NCI-H1694 treated with DMSO at 0.1 percent for 48 hours (cell line): ENCODE measurements around the gene TMEM248.
A peak's percentile ranks its signal among the peaks of the same experiment; 100 is the strongest.
"Not testable (repeated sequence)": the region's sequence is repeated elsewhere in the genome, so short reads cannot be mapped to it uniquely, and the experiment has no call there.

Source experiments
- DNase-seq: peaks from one replicate; lab custom pipeline; 2025; lab: John Stamatoyannopoulos, UW

The TMEM248 gene, protein sequence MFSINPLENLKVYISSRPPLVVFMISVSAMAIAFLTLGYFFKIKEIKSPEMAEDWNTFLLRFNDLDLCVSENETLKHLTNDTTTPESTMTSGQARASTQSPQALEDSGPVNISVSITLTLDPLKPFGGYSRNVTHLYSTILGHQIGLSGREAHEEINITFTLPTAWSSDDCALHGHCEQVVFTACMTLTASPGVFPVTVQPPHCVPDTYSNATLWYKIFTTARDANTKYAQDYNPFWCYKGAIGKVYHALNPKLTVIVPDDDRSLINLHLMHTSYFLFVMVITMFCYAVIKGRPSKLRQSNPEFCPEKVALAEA

DNA sequence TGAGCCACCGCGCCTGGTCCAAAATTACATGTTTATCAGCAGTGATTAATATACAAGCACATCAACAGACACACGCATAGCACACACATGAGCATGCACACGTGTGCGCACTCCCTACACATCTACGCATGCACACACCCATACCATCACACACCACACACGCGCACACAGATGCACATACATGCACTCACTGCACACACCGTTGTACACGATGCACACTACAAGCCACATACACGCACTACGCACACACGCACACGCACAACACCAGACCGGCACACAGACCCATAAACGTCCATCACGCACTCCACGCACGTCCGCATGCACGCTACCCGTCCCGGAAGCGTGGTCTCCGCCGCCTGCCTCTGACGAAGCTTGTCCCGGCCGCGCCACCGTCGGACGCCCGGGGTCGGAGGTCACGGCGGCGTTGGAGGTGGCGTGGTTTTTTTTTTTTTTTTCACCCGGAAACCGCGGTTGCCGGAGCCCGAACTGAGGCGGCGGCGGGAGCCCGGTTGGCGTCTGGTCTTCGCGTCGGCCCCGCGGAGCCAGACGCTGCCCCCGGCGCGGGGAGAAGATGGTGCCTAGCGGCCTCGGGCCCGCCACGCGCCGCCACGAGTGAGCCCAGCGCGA is at the start of gene TMEM248:
Gene TMEM248 (plus strand): TSS at position 457 of the 627 bp plus-strand sequence. CDS start 20,641 bp downstream, outside the sequence.
- DNase-seq = peak; percentile 74

DNA sequence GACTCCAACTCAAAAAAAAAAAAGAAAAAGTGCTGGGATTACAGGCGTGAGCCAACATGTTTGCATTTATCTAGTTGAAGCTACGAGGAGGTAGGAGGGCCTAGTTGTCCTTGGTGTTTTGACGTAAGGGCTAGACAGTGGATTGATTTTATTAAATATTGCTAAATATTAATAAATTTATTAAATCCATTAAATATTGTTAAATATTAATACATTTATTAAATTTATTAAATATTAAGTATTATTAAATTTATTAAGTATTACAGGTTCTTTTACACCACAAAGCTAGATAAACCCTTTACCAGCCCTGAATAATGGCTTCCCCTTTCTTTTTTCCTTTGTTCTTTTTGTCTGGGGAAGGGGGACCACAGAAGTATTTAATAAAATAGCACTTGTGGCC is 47.5 kb upstream of the TMEM248 start:
- DNase-seq = no peak

DNA sequence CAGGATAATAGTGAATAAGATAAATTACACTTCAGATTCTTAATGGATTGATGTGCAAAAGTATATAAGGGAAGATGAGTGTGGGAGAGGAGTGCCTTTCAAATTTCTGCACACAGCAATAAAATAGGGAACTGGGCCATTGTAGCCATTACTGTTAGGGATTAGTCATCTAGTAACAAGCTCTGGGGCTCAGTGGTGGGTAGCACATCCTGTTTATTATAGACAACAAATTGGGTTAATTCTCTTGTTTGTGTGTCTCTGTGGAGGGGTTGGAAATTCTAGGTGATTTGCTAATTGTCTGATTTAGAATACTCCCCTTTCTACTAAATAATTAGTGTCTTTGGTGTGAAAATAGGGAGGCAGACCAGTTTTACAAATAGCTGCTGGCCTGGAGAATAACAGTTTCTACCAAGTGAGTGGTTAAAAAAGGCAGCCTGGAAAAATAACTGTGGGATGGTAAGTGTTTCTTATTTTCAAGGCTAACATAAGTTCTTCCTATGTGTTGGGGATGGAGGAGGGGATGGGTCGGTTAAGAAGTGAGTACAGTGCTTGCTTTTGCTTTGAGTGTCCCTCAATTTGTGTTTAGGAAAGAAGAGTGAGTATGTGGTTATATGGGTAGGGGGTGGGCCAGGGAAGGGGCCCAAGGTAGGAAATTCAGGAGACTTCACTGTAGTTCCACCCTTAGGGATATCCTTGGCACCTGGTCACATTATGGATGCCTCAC is 43.3 kb upstream of the TMEM248 start:
- no peak for DNase-seq

DNA sequence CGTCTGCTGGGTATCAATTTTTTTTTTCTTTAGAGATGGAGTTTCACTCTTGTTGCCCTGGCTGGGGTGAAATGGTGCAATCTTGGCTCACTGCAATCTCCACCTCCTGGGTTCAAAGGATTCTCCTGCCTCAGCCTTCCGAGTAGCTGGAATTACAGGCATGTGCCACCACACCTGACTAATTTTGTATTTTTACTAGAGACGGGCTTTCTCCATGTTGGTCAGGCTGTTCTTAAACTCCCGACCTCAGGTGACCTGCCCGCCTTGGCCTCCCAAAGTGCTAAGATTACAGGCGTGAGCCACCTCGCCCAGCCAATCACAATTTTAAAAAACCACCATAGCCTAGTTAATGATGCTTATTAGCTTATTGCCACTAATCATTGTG is 42.7 kb upstream of the TMEM248 start:
- DNase-seq = not testable (repeated sequence)

DNA sequence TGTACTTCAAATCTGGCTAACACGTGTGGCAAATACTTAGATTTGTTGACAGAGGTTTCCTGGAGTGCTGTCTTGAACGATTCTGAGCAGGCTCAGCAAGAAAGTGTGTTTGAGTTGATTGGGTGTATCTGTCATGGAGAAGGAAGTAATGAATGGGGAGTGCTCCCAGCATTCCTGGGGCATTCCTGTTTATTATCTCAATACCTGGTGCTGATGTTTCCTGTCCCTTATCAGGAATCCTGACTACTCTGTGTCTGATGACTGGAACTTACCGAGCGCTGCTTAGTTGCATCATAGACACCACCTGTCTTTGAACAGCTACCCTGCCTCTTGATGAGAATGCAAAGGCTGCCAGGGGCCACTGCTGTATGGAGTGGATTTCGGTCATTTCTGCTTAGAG is 41.0 kb upstream of the TMEM248 start:
- no peak for DNase-seq

DNA sequence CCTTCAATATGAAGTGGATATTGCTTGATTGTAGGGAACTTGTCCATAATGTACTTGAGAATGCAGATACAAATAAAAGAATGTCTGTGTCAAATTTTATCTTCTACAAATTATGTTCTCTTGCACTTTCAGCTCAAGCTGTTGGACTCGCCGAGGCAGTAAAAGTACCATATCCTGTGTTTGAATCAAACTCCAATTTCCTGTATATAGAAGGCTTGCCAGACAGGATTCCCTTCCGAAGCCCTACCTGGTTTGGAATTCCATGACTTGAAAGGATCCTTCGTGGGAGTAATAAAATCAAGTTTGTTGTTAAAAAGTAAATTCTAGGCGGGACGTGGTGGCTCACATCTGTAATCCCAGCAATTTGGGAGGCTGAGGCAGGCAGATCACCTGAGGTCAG is 40.4 kb upstream of the TMEM248 start:
- DNase-seq = not testable (repeated sequence)

DNA sequence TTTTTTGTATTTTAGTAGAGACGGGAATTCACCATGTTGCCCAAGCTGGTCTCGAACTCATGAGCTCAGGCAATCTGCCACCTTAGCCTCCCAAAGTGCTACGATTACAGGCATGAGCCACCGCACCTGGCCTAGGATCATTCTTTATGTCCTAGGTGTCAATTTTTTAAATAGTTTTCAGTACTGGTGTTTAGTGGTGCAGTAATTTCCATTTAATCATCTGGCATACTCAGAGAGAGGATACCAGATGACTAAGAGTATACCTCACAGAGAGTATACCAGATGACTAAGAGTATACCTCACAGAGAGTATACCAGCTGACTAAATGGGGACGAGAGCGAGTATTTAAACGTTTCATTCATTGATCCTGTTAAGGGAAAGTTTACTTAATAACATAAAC is 37.3 kb upstream of the TMEM248 start:
- no peak for DNase-seq

DNA sequence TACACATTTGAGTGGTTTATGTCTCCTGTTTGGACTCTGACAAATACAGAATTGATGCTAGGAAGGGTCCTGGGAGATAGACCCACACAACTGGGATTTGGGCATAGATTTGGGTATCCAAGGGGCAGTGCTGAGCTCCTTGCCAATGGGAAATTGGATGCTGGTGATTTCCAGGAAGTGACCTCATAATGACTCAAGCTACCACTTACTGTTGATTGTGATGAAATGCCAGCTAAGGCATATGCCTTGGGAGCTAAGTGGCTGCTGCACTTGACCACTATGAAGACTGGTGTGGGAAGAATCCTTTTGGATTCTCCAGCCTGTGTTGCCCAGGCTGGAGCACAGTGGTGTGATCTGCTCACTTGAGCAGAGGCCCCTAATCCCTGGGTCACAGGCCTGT is 36.5 kb upstream of the TMEM248 start:
- DNase-seq = not testable (repeated sequence)

DNA sequence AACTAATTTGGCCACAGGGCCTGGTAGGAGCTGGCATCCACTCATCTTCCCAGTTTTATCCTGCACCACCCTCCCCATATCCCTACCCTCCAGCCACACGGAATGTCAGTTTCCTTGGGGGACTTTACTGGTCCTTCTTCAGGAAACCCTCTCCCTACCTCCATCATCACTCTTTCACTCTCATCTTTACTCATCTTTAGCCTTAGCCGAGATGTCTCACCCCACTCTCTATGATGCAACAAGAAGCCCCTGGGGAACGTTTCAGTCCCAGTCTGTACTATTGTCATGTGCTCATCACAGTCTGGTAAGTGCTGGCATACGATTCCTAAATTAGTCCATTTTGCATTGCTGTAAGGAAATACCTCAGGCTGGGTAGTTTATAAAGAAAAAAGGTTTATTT is 34.9 kb upstream of the TMEM248 start:
- DNase-seq = no peak

DNA sequence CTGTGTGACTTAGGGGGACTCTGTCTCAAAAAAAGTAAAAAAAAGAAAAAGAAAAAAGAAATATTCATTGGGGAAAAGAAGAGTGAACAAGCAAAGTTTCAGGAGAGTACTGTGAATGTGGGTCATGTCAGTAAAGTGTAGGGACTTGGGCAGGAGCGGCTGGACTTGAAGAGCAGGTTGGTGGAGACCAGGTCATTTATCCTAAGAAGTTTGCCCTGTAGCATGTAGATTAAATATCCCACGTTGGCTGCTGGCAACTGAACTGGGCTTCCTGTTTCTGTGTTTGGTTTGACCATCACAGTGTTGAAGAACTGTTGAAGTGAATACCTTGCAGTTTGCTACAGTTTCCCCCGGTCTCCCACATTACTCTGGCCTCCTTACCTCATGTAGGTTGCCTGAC is 32.8 kb upstream of the TMEM248 start:
- not testable (repeated sequence) for DNase-seq

DNA sequence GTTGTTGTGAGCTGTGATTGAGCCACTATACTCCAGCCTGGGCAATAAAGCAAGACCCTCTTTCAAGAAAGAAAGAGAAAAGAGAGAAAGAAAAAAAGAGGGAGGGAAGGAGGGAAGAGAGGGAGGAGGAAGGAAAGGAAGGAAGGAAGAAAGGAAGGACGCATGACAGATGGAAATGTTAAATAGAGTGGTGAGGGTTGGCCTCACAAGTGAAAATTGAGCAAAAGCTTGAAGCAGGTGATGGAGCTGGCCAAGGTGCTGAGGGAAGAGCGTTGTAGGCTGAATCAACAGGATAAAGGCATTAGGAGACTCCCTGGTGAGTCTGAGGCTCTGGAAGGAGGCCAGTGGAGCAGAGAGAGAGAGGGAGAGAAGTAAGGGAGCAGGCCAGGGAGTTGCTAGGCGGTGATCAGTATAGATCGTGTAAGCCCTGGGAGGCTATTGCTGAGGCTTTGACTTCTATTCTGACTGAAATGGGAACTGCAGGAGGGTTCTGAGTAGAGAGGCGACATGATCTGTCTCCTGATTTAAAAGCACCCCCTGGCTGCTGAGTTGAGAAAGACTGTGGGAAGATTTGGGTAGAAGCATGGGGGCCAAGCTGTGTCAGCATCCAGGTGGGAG is 26.5 kb upstream of the TMEM248 start:
- DNase-seq = no peak

DNA sequence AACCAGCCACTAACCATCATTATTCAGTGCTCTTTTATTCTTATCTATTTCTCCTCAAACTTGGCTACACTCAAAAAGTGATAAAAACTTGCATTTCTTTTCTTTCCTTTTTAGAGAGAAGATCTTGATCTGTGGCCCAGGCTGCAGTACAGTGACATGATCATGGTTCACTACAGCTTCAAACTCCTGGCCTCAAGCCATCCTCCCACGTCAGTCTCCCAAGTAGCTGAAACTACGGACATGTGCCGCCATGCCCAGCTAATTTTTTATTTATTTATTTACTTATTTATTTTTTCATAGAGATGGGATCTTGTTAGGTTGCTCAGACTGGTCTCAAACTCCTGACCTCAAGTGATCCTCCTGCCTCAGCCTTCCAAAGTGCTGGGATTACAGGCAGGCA is 24.6 kb upstream of the TMEM248 start:
- DNase-seq = no peak

DNA sequence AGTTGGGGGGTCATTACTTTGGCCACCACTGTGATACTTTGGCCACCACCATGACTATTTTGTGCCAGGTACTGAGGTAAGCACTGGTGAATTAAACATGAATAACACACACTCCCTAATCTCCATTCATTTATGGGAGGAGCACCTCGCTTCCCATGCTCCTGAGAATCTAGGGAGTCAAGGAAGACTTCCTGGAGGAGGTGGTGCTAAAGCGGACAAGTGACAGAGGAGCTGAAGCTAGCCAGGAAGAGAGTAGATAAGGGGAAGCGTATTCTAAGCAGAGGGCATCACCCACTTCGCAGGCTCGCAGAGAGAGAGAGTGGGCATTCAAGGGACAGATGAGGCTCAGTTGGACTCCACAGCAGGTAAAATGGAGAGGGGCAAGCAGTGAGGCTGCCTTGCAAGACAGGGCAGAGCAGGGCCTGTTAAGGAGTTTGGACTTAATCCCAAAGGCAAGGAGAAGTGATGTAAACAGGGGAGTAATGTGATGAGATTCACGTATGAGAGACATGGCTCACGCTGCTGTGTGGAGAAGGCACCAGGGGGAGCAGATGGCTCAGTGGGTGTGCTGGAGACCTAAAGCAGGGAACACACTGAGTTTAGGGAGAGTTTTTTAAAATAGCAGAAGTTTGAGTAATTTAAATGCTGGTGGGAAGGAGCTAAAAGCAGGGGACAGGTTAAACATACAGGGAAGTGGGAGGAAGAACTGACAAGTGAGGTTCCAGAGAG is 21.3 kb upstream of the TMEM248 start:
- no peak for DNase-seq

DNA sequence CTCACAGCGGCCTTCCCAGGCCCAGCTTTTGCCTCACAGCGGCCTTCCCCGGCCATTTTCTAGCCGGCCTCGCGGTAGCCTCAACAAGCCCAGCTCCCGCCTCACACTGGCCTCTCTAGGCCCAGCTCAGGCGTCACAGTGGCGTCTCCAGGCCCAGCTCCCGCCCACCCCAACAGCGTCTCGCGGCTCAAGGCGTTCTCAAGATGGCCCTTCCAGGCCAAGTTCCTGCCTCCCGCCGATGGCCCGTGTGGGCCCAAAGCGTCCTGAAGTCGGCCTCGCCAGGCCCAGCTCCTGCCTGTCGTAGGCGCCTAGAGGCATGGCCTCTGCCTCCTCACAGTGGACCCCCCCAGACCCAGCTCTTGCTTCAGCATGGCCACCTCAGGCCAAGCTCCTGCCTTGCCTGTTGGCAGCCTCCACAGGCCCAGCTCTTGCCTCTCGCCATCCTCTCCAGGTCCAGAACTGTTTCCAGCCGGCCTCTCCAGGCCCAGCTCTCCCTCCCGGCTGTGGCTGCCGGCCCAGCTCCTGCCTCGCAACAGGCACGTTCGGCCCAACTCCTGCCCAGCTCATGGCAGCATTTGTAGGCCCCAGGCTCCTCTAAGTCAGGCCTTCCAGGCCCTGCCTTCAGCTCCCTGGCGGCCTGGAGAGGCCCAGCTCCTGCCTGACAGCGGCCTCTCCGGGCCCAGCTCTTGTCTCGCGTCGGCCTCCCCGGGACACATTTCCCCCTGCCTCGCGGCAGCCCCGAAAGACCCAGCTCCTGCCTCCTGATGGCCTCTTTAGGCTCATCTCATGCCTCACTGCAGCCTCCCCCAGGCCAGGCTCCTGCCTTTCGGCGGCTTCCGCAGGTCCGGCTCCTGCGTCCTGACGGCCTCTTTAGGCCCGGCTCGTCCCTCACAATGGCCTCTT is 18.8 kb upstream of the TMEM248 start:
- DNase-seq = no peak

DNA sequence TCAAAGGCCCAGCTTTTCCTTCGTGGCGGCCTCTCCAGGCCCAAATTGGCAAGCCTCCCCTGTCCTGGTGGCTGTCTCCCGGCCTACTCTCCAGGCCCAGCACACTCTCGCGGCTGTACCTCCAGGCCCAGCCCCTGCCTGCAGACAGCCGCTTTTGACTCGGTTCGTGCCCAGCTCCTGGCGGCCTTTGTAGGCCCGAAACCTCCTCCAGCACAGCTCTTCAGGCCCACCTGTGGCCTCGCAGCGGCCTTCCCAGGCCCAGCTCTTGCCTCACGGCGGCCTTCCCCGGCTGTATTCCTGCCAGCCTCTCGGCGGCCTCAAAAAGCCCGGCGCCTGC is 18.2 kb upstream of the TMEM248 start:
- DNase-seq = no peak

DNA sequence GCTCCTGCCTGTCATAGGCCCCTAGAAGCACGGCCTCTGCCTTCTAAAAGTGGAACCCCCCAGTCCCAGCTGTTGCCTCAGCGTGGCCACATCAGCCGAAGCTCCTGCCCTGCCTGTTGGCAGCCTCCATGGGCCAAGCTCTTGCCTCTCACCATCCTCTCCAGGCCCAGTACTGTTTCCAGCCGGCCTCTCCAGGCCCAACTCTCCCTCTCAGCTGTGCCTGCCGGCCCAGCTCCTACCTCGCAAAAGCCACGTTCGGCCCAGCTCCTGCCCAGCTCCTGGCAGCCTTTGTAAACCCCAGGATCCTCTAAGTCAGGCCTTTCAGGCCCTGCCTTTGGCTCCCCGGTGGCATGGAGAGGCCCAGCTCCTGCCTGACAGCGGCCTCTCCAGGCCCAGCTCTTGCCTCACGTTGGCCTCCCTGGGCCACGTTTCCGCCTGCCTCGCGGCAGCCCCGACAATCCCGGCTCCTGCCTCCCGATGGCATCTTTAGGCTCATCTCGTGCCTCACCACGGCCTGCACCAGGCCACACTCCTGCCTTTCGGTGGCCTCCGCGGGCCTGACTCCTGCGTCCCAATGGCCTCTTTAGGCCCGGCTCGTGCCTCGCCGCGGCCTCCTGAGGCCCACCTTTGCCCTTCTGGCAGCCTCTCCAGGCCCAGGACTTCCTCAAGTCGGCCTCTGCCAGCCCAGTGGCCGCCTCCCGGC is 17.5 kb upstream of the TMEM248 start:
- no peak for DNase-seq

DNA sequence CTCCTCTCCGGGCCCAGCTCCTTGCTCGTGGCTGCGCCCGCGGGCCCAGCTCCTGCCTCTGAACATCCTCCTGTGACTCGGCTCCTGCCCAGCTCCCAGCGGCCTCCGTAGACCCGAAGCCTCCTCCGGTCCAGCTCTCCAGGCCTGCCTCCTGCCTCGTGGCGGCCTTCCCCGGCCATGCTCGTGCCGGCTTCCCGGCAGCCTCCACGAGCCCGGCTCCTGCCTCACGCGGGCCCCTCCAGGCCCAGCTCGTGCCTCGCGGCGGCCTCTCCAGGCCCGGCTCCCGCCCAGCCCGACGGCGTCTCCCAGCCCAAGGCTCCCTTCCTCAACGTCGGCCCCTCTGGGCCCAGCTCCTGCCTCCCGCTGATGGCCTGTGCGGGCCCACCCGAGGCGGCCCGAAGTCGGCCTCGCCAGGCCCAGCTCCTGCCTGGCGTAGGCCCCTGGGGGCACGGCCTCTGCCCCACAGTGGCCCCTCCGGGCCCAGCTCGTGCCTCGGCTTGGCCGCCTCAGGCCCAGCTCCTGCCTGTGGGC is 16.9 kb upstream of the TMEM248 start:
- DNase-seq = no peak

DNA sequence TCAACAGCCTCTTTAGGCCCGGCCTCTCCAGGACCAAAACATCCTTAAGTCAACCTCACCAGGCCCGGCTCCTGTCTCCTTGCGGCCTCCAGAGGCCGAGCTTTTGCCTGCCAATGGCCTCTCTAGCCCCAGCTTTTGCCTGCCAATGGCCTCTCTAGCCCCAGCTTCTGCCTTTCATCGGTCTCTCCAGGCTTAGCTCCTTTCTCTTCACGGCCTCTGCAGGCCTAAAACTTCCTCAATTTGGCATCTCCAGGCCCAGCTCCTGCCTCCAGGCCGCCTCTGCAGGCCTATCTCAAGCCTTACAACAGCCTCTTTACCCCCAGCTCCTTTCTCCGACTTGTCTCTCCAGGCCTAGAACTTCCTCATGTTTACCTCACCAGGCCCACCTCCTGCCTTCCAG is 15.7 kb upstream of the TMEM248 start:
- no peak for DNase-seq

DNA sequence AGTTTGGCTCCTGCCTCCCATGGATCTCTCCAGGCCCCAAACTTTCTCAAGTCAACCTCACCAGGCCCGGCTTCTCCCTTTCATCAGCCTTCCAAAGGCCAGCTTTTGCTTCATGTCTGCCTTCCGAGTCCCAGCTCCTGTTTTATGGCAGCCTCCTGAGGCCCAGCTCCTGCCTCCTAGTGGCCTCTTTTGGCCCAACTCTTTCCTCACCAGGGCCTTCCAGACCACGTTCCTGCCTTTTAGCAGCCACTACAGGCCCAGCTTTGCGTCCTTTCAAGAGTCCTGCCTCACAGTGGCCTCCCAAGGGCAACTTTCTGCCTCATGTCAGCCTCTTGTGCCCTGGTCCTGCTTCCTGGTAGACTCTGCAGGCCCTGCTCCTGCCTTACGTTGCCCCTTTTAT is 15.3 kb upstream of the TMEM248 start:
- no peak for DNase-seq

DNA sequence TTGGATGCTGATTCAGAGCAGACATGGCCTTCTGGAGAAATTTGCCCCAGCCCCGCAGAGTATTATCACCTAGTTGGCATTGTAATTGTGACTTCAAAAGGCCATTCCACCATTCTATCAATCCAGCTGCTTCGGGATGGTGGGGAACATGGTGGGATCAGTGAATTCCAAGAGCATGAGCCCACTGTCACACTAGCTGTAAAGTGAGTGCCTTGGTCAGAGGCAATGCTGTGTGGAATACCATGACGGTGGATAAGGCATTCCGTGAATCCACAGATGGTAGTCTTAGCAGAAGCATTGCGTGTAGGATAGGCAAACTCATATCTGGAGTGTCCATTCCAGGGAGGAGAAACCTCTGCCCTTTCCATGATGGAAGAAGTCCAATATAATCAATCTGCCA is 13.3 kb upstream of the TMEM248 start:
- DNase-seq = no peak
